Measurements from ENCODE around the gene NCAPG. TPM values are rescaled to one million over a fixed set of nuclear protein-coding genes. Genes with fewer than 3 reads are reported as not detected.

NCAPG gene
- total and polyA plus RNA-seq, 4 donors, result 0.08 to 45.2 (median 0.91) TPM

DNA sequence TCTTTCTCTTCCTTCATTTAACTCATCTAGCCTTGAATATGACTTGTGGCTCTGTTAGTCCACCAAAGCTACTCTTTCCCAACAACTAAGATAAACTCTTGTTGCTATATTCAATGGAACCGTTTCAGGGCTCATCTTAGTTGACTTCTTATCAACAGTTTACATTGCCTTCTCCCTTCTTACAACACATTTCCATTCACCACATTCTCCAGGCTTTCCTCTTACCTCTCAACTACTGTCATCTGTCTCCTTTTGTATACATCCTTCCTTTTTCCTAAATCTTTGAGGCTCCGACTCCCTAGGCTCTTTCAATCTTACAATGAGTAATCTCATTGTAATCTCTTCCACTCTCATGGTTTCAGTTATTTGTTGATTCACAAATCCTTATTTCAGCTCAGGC, 58.5 kb downstream of the NCAPG start:
- DNase-seq (ENCODE audit: low spot score), result no peak
- TF ChIP-seq FOXA1 (IDR thresholded peaks at IDR 0.05), result no peak
- no peak for TF ChIP-seq NR2F2 (IDR thresholded peaks at IDR 0.05)
- no peak for TF ChIP-seq HNF4A (conservative IDR thresholded peaks at IDR 0.05)
- no peak for TF ChIP-seq MAX (IDR thresholded peaks at IDR 0.05)
- TF ChIP-seq ATF3 (IDR thresholded peaks at IDR 0.05), result no peak
- no peak for TF ChIP-seq YY1 (IDR thresholded peaks at IDR 0.05)
- TF ChIP-seq HNF4G (IDR thresholded peaks at IDR 0.05), result no peak
- TF ChIP-seq JUND (IDR thresholded peaks at IDR 0.05), result no peak
- TF ChIP-seq EGR1 (IDR thresholded peaks at IDR 0.05; ENCODE audit: low read depth in 2 of 2), result no peak
- TF ChIP-seq ZBTB33 (IDR thresholded peaks at IDR 0.05), result no peak
- TF ChIP-seq SP1 (IDR thresholded peaks at IDR 0.05), result no peak
- no peak for TF ChIP-seq RXRA (IDR thresholded peaks at IDR 0.05)
- TF ChIP-seq TAF1 (conservative IDR thresholded peaks at IDR 0.05), result no peak
- no peak for TF ChIP-seq REST (IDR thresholded peaks at IDR 0.05)
- no peak for TF ChIP-seq RAD21 (IDR thresholded peaks at IDR 0.05)
- TF ChIP-seq CTCF (IDR thresholded peaks at IDR 0.05; ENCODE audit: low read depth, low read length, missing input control), result no peak
- no peak for TF ChIP-seq FOXA2 (IDR thresholded peaks at IDR 0.05)
- TF ChIP-seq GABPA (IDR thresholded peaks at IDR 0.05 in 1 of 2, conservative IDR thresholded peaks at IDR 0.05 in 1 of 2), result no peak
- Histone ChIP-seq H3K9me3 (ENCODE audit: control insufficient read depth in 4 of 4, low read length in 3 of 4) (no peaks in the 10 kb centered on the region), H3K9ac (ENCODE audit: low read depth in 1 of 2, low read length in 2 of 2) (no peak overlapping the region), H3K27me3 (ENCODE audit: control insufficient read depth in 4 of 4, insufficient read depth in 4 of 4, low read length in 3 of 4) (no peaks in the 10 kb centered on the region), H3K4me3 (ENCODE audit: low read depth in 1 of 3, low read length in 3 of 3) (no peak overlapping the region), H3K36me3 (ENCODE audit: control insufficient read depth in 4 of 4, insufficient read depth in 3 of 4, low read depth in 1 of 4, low read length in 3 of 4) (no peaks in the 10 kb centered on the region), H3K27ac (ENCODE audit: low read depth in 1 of 2, low read length in 2 of 2) (no peak overlapping the region), H3K4me1 (ENCODE audit: control insufficient read depth in 4 of 4, insufficient read depth in 4 of 4, low read length in 3 of 4) (no peaks in the 10 kb centered on the region)
- 86% methylated on average over 2 of the region's 2 CpGs for WGBS

Measured in liver (tissue), 9 donors.